ENCODE measurements around the gene BMP7.

DNA sequence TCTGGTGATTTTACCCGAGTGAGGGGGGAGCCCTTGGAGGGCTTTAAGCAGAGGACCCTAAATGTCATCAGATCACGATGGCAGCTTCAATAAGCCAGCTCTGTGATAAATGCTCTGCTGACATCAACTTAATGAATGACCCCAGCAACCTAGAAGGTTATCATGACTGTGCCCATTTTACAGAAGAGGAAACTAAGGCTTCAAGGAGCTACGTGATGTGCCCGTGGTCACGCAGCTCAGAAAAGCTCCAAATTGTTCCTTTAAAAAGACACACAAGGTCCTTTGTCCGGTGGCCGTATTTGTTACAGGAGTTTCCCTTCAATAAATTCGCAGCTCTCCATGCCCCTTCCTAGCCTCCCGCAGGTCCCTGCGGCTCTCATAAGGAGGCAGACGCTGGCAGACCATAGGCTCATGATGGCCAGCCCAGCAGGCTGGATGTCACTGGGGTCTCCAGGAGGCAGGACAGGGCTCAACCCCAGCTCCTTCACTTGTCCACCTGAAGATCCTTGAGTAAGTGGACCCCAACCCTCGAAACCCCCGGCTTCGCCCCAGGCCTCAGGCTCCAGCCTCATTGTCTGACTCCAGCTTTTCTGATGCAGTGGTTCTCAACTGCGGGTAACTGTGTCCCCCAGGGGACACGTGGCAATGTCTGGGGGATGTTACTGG lies 106.4 kb downstream of the BMP7 start:
- TF ChIP-seq, protein P1, sequence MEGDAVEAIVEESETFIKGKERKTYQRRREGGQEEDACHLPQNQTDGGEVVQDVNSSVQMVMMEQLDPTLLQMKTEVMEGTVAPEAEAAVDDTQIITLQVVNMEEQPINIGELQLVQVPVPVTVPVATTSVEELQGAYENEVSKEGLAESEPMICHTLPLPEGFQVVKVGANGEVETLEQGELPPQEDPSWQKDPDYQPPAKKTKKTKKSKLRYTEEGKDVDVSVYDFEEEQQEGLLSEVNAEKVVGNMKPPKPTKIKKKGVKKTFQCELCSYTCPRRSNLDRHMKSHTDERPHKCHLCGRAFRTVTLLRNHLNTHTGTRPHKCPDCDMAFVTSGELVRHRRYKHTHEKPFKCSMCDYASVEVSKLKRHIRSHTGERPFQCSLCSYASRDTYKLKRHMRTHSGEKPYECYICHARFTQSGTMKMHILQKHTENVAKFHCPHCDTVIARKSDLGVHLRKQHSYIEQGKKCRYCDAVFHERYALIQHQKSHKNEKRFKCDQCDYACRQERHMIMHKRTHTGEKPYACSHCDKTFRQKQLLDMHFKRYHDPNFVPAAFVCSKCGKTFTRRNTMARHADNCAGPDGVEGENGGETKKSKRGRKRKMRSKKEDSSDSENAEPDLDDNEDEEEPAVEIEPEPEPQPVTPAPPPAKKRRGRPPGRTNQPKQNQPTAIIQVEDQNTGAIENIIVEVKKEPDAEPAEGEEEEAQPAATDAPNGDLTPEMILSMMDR (IDR thresholded peaks at IDR 0.05), result no peak
- TF ChIP-seq POLR2A (IDR thresholded peaks at IDR 0.05), result no peak
